Skin epidermis (tissue), 12 donors: ENCODE data around the gene METAP2.
"Not testable (repeated sequence)": the region's sequence is repeated elsewhere in the genome, so short reads cannot be mapped to it uniquely, and the experiment has no call there.

ENCODE experiments used
- H3K27ac ChIP-seq, 21 experiments: fragments of 200-600 bp; sonication (generic) in 11 of 21; one replicate each; pipeline ENCODE4 v1.5.0; 2020; ENCODE audit warnings: mild to moderate bottlenecking in 3 of 21, inconsistent platforms in 2 of 21, moderate library complexity in 2 of 21
- H3K4me3 ChIP-seq, 7 experiments: fragments of 200-600 bp; sonication (generic) in 2 of 7; one replicate each; pipeline ENCODE4 v1.5.0; 2020; ENCODE audit warnings: inconsistent platforms in 2 of 7, mild to moderate bottlenecking in 2 of 7, moderate library complexity in 1 of 7

METAP2 gene

GRCh38 chr12:95460896-95461295 is 13.1 kb upstream of the METAP2 start:
- H3K27ac ChIP-seq, result no peak overlapping the region
- H3K4me3 ChIP-seq, result no peak overlapping the region

GRCh38 chr12:95462081-95462480 is 11.9 kb upstream of the METAP2 start:
- Histone ChIP-seq H3K27ac (no peak overlapping the region), H3K4me3 (no peak overlapping the region)

DNA sequence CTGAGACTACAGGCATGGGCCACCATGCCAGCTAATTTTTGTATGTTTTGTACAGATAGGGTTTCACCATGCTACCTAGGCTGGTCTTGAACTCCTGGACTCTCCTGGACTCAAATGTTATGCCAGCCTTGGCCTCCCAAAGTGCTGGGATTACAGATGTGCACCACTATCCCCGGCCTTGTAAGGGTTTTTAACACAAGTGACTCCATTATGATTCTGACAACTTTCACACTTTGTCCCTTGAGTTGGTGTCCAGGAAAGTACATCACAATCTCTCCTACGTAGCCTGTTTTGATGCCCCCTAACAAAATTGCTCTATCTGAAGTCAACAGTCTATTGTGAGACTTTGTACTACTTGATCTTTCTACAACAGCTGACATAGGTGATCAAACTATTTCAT is 11.4 kb upstream of the METAP2 start:
- Histone ChIP-seq H3K4me3 (no peak overlapping the region), H3K27ac (no peak overlapping the region)

DNA sequence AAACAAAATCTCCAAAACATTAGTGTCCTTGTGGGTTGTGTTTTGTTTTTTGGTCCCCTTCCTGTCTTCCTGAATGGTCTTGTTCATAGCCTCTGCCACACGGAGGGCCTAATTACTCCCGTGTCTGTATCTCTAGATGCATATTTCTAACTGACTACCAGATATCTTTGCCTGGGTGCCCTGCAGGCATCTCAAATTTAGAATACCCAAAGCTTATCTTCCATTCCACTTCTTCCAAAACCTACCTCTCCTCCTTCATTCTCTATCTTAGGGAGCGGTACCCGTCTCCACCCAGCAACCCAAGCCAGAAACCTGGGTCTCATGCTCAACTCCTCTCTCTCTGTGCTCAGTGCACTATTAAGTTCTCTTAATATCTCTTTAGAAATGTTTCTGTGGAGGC is 10.9 kb upstream of the METAP2 start:
- Histone ChIP-seq H3K4me3 (no peak overlapping the region), H3K27ac (no peak overlapping the region)

DNA sequence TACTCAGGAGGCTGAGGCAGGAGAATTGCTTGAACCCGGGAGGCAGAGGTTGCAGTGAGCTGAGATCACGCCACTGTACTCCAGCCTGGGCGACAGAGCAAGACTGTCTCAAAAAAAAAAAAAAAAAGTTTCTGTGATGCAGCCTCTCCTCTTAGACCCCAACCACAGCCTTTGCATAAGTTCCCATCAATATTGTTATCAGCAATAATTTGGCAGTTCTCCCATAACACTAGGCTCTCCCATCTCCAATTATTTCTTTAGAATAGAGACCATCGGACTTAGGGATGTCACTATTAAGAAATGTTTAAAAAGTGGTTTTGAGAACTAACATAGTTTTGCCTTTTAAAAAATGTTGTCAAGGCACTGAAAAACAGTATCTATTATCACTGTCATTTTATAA is 10.2 kb upstream of the METAP2 start:
- not testable (repeated sequence) for H3K27ac ChIP-seq, H3K4me3 ChIP-seq

DNA sequence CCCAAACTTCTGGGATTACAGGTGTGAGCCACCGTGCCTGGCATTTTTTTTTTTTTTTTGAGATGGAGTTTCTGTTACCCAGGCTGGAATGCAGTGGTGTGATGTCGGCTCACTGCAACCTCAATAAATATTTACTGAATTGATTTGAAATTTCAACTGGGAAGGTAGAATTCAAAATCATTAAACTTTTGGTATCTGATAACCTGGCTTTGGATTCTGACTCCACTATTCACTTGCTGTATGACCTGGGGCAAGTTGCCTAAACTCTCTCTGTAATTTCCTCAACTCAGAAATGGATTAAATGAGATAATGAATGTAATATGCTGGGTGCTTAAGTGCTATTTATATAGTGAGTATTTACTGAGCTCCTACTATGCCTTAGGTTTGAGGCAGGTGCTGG is 8.7 kb upstream of the METAP2 start:
- no peak overlapping the region for H3K4me3 ChIP-seq
- H3K27ac ChIP-seq, result no peak overlapping the region

- Histone ChIP-seq H3K4me3 (no peak overlapping the region), H3K27ac (no peak overlapping the region)
Measured at GRCh38 chr12:95470300-95470699, 3.7 kb upstream of the METAP2 start.

GRCh38 chr12:95473231-95473883 is 595 bp upstream of the METAP2 start:
- Histone ChIP-seq H3K27ac (peak overlapping the region in 20 of 21 experiments; percentile 78 to 100 (median 95)), H3K4me3 (peak overlapping the region; percentile 72 to 92 (median 82))

DNA sequence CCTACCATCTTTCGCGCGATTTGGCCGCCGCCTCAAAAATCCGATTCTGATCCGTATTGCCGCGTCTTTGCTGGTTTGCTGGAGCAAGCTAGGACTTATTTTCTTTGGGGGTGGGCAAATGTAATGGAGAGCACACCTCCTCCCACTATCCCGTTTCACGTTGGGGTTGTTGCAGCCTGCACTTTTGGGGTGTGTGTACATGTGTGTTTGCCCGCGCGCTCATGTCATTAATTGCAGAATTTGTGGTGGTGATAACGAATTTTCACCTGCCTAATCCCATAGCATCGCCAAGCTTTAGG is 657 bp downstream of the METAP2 start:
- Histone ChIP-seq H3K4me3 (peak overlapping the region; percentile 72 to 92 (median 82)), H3K27ac (peak overlapping the region in 20 of 21 experiments; percentile 78 to 100 (median 95))

- no peak overlapping the region for H3K27ac ChIP-seq
Measured at GRCh38 chr12:95480230-95480629, 6.3 kb downstream of the METAP2 start.

DNA sequence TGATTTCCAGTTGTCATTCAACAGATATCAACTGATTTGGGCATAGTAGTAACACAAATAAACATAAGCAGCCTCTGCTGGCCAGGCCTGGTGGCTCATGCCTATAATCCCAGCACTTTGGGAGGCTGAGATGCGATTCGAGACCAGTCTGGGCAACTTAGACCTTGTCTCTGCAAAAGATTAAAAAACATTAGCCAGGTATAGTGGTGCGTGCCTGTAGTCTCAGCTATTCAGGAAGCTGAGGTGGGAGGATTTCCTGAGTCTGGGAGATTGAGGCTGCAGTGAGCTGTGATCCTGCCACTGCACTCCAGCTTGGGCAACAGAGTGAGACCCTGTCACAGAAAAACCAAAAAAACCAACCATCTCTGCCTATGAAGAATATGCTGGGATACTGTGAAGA is 7.1 kb downstream of the METAP2 start:
- Histone ChIP-seq H3K27ac (peak overlapping the region in 2 of 21 experiments; percentile 16 to 47), H3K4me3 (no peak overlapping the region)

More at GRCh38 chr12:95480230-95480629, 6.3 kb downstream of the METAP2 start:
- no peak overlapping the region for H3K4me3 ChIP-seq

DNA sequence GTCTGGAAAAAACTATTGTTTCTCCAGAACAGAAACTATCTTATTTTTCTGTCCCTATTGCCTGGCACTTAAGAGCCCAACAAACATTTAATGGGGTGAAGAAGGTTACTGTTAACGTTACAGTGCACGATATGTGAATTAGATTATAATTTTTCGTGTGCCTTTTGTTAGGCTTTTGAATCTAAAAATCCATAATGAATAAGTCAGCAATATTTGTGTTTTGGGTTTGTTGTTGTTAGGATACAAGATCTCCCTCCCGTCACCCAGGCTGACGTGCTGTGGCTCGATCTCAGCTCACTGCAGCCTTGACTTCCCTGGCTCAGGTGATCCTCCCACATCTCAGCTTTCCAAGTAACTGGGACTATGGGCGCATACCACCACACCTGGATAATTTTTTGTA is 7.9 kb downstream of the METAP2 start:
- Histone ChIP-seq H3K27ac (no peak overlapping the region), H3K4me3 (no peak overlapping the region)

DNA sequence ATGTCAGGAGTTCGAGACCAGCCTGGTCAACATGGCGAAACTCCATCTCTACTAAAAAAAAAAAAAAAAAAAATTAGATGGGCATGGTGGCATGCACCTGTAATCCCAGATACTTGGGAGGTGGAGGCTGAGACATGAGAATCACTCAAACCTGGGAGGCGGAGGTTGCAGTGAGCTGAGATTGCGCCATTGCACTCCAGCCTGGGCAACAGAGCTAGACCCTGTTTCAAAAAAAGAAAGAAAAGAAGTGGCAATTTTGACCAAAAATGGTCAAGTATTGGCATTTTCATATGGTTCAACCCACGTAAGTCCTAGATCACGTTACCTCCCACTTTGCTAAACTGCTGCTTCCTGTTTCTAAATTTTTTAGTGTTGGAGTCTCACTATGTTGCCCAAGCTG is 8.6 kb downstream of the METAP2 start:
- not testable (repeated sequence) for H3K4me3 ChIP-seq, H3K27ac ChIP-seq

GRCh38 chr12:95484524-95484923 is 10.6 kb downstream of the METAP2 start:
- Histone ChIP-seq H3K27ac (no peak overlapping the region), H3K4me3 (no peak overlapping the region)

- no peak overlapping the region for H3K4me3 ChIP-seq
- H3K27ac ChIP-seq, result no peak overlapping the region
Measured at GRCh38 chr12:95487024-95487423, 13.1 kb downstream of the METAP2 start.

DNA sequence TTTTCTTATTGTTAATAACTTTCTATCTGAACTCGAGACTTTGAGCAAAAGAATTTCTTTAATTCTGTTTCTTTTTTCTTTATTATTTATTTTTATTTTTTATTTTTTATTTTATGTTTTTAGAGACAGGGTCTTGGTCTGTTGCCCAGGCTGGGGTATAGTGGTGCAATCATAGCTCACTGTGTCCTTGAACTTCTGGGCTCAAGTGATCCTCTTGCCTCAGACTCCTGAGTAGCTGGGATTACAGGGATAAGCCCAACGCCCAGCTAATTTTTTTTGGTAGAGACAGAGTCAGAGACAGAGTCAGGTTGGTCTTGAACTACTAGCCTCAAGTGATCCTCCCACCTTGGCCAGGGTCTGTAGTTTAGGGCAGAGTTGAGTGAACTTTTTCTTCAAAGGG is 18.5 kb downstream of the METAP2 start:
- Histone ChIP-seq H3K27ac (no peak overlapping the region), H3K4me3 (no peak overlapping the region)

- no peak overlapping the region for H3K27ac ChIP-seq
- H3K4me3 ChIP-seq, result no peak overlapping the region
Measured at GRCh38 chr12:95494888-95495287, 20.9 kb downstream of the METAP2 start.

DNA sequence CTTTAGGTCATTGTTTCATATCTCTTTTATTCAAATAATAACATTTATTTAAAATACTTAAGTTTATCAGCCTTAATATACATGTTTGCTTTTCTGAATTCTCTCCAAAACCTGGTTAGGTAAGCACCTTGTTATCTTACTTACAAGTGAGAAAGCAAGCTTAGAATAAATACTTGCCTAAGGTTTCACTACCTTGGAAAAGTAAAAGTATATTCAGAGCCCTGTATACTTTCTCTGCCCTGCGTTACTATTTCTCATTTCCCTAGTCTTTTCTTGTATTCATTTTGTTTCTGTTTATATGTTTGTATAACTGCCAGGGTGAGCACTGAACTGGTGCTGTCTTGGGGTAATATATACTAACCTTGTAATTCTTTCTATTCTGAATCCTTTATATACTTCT is 21.5 kb downstream of the METAP2 start:
- H3K27ac ChIP-seq, result no peak overlapping the region
- H3K4me3 ChIP-seq, result no peak overlapping the region

GRCh38 chr12:95497031-95497430 is 23.1 kb downstream of the METAP2 start:
- H3K4me3 ChIP-seq, result no peak overlapping the region

DNA sequence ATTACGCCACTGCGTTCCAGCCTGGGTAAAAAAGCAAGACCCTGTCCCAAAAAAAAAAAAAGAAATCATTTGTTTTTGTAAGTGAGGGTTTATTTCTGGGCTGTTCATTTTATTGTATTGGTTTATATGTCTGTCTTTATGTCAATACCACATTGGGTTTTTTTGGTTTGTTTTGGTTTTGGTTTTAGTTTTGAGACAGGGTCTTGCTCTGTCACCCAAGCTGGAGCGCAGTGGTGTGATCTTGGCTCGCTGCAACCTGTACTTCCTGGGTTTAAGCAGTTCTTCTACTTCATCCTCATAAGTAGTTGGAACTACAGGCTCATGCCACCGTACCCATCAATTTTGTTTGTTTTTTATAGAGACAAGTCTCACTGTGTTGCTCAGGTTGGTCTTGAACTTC is 25.0 kb downstream of the METAP2 start:
- Histone ChIP-seq H3K4me3 (no peak overlapping the region), H3K27ac (no peak overlapping the region)

More at GRCh38 chr12:95497031-95497430, 23.1 kb downstream of the METAP2 start:
- no peak overlapping the region for H3K27ac ChIP-seq

DNA sequence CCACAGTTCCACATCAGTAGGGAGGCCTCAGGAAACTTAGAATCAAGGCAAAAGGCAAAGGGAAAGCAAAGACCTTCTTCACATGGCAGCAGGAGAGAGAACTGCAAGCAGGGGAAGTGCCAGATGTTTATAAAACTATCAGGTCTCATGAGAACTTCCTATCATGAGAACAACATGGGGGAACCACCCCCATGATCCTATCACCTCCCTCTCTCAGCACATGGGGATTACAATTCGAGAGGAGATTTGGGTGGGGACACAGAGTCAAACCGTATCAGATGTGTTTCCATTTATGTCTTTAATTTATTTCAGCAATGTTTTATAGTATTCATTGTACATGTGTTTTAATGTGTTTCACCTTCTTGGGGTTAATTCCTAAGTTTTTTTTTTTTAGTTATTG is 25.8 kb downstream of the METAP2 start:
- Histone ChIP-seq H3K27ac (no peak overlapping the region), H3K4me3 (no peak overlapping the region)

DNA sequence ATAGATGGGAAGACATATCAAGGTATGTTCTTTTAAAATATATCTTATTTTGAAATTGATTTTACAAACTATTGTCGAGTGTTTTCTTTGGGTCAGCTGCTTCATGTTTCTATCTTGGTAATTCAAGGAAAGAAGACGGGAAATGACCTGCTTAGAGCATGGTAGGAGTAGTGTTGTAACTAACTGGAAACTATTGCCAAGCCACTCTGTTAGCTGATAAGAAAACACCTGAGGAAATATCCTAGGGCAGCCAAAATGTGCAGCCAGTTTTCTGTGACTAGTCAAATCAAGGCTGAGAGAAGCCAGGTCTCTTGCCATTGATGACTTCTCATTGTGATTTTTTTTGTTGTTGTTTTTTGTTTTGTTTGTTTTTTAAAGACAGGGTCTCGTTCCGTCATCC is 30.2 kb downstream of the METAP2 start:
- no peak overlapping the region for H3K27ac ChIP-seq

More for the DNA sequence above, 30.2 kb downstream of the METAP2 start:
- no peak overlapping the region for H3K4me3 ChIP-seq
